Lower leg skin (tissue), 4 donors: ENCODE measurements around the gene SNX15. TPM values are rescaled to one million over a fixed set of nuclear protein-coding genes. Genes with fewer than 3 reads are reported as not detected.

Experiments
- DNase-seq, 2 donors: peaks; one replicate each; pipeline ENCODE4 v3.0.0-alpha.2; 2019; ENCODE audit warnings: low spot score in 2 of 2
- H3K4me3 ChIP-seq: fragments of 200-600 bp; sonication (generic); 2 replicates; pipeline ENCODE4 v1.5.1; 2017; ENCODE audit warnings: mild to moderate bottlenecking, low read depth; ENCODE audit not compliant: poor library complexity, severe bottlenecking
- POLR2A ChIP-seq, 2 donors: fragments of 450-650 bp; IDR thresholded peaks; one replicate each; pipeline ENCODE4 v1.6.1; 2016 to 2017; ENCODE audit warnings: antibody characterized with exemption in 2 of 2, mild to moderate bottlenecking in 1 of 2, moderate library complexity in 1 of 2
- WGBS, 2 donors: methylation state at CpG; one replicate each; pipeline ENCODE4 v1.1.5; 2018; 5-methylcytosine and 5-hydroxymethylcytosine counted together
- intact Hi-C: fragments of 100-400 bp; cut with DNase I; formaldehyde crosslinking; loops from one replicate; pipeline ENCODE4 v1.15.0; 2023; ENCODE audit warnings: low total_unique reads
- microRNA-seq, 2 donors: library from miRNA; unstranded; fragments of <30 nt; microRNA quantifications; one replicate each; pipeline ENCODE4, GENCODE V29; 2016; ENCODE audit warnings: borderline replicate concordance in 2 of 2, borderline number of aligned reads in 1 of 2
- total RNA-seq, 4 donors: library from RNA; depleted of rRNA; stranded (reverse); fragments of >200 nt; gene quantifications; one replicate each; pipeline ENCODE4 v1.1.0, GENCODE V29; 2016
- TF ChIP-seq, protein P1 (sequence below), 3 donors: fragments of 450-650 bp; IDR thresholded peaks; one replicate each; pipeline ENCODE4 v1.5.1; 2016; ENCODE audit warnings: antibody characterized with exemption in 3 of 3, mild to moderate bottlenecking in 3 of 3, moderate library complexity in 2 of 3

Gene SNX15
- total RNA-seq, 4 donors from 2014 or later, result 16.9 to 48.0 (median 22.7) TPM

DNA sequence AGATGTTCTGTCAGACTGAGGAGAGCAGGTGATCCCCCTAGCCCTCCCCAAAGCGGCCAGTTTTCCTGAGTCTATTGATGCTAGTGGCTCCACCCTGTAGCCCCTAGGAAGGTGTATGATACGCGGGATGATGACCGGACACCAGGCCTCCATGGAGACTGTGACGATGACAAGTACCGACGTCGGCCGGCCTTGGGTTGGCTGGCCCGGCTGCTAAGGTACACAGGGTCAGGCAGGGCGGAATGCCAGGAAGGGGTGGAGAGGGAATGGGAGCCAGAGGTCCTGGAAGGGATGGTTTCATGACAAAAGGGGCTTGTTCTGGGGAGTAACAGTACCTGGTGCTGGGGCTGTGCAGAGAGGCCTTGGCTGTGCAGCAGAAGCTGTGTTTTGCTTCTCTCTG lies 60.0 kb downstream of the SNX15 start:
- DNase-seq, result no peak
- 91 to 94% methylated on average over 11 of the region's 11 CpGs for WGBS, 2 donors
- intact Hi-C loops, result loop anchor here (10.0 kb wide), 1 partner anchor 72 kb away; the partner anchor contains the start of gene ARL2
- TF ChIP-seq, protein P1, sequence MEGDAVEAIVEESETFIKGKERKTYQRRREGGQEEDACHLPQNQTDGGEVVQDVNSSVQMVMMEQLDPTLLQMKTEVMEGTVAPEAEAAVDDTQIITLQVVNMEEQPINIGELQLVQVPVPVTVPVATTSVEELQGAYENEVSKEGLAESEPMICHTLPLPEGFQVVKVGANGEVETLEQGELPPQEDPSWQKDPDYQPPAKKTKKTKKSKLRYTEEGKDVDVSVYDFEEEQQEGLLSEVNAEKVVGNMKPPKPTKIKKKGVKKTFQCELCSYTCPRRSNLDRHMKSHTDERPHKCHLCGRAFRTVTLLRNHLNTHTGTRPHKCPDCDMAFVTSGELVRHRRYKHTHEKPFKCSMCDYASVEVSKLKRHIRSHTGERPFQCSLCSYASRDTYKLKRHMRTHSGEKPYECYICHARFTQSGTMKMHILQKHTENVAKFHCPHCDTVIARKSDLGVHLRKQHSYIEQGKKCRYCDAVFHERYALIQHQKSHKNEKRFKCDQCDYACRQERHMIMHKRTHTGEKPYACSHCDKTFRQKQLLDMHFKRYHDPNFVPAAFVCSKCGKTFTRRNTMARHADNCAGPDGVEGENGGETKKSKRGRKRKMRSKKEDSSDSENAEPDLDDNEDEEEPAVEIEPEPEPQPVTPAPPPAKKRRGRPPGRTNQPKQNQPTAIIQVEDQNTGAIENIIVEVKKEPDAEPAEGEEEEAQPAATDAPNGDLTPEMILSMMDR (IDR thresholded peaks at IDR 0.05), result no peak
- H3K4me3 ChIP-seq, result no peak overlapping the region

DNA sequence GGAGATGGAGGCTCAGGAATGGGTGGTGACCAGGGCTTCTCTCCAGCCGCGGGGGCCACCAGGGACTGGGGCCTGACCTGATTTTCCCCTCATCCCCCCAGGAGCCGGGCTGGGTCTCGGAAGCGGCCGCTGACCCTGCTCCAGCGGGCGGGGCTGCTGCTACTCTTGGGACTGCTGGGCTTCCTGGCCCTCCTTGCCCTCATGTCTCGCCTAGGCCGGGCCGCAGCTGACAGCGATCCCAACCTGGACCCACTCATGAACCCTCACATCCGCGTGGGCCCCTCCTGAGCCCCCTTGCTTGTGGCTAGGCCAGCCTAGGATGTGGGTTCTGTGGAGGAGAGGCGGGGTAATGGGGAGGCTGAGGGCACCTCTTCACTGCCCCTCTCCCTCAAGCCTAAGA lies 60.6 kb downstream of the SNX15 start:
- 92% methylated on average over 10 to 15 of the region's 15 CpGs for WGBS, 2 donors
- intact Hi-C loops, result loop anchor here (10.0 kb wide), 1 partner anchor 73 kb away; the partner anchor contains the start of gene ARL2
- no peak for DNase-seq
- no peak overlapping the region for H3K4me3 ChIP-seq
- TF ChIP-seq, protein P1 (IDR thresholded peaks at IDR 0.05), result no peak
- TF ChIP-seq POLR2A (IDR thresholded peaks at IDR 0.05), result no peak

DNA sequence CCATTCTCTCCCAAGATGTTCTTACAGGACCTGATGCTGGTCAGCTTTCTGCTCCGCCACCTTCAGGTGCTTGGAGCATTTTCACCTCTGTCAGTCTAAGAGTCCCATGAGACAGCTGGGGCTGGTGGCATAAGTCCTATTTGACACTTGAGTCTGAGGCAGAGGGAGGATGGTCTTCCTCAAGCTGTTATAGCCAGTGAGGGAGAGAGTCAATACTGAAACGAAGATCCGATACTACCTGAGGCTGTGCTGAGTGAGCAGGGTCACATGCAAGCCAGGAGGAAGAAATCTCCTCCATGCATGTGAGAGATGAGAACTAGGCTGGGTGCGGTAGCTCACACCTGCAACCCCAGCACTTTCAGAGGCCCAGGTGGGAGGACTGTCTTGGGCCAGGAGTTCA lies 62.4 kb downstream of the SNX15 start:
- no peak overlapping the region for H3K4me3 ChIP-seq
- DNase-seq, result no peak
- intact Hi-C loops, result loop anchor here (10.0 kb wide), 1 partner anchor 75 kb away; the partner anchor contains the start of gene ARL2
- no peak for TF ChIP-seq POLR2A (IDR thresholded peaks at IDR 0.05)
- TF ChIP-seq, protein P1 (IDR thresholded peaks at IDR 0.05), result no peak
- WGBS, 2 donors, result 86 to 87% methylated on average over 4 of the region's 4 CpGs

Small RNA genes lying within 50 kb of the gene (microRNA-seq; reads per million reads assigned to microRNA genes)
- 0 to 0.68 reads per million in 2 donors for gene MIR6879

Other genes starting within 250 kb of the SNX15 start
- gene SF1, start 248.9 kb upstream of the SNX15 start, total RNA-seq, result 100 to 1,000 TPM; 130 to 327 (median 178) TPM
- 10 to 100 TPM in 3 of 4 donors, 1 to 10 TPM in 1; 9.3 to 29.8 (median 19.5) TPM for gene MAP4K2, start 224.2 kb upstream of the SNX15 start, total RNA-seq
- gene MEN1, start 216.9 kb upstream of the SNX15 start, total RNA-seq, result 10 to 100 TPM; 20.5 to 42.7 (median 32.2) TPM
- 10 to 100 TPM; 40.3 to 81.3 (median 50.1) TPM for gene CDC42BPG, start 182.8 kb upstream of the SNX15 start, total RNA-seq
- gene EHD1, start 148.8 kb upstream of the SNX15 start, total RNA-seq, result 10 to 100 TPM; 81.0 to 98.9 (median 90.5) TPM
- gene ATG2A, start 110.2 kb upstream of the SNX15 start, total RNA-seq, result 100 to 1,000 TPM in 1 of 4 donors, 10 to 100 TPM in 3; 73.8 to 118 (median 91.2) TPM
- 10 to 100 TPM; 21.8 to 43.6 (median 34.0) TPM for gene PPP2R5B, start 102.8 kb upstream of the SNX15 start, total RNA-seq
- not detected for gene GPHA2, start 91.5 kb upstream of the SNX15 start, total RNA-seq
- not detected for gene MAJIN, start 55.3 kb upstream of the SNX15 start, total RNA-seq
- gene BATF2, start 30.5 kb upstream of the SNX15 start, total RNA-seq, result under 1 TPM in 2 of 4 donors, not detected in 2; 0.15 to 0.62 TPM
- gene ARL2, start 13.3 kb upstream of the SNX15 start, total RNA-seq, result 100 to 1,000 TPM; 101 to 260 (median 110) TPM
- gene SAC3D1, start 13.8 kb downstream of the SNX15 start, total RNA-seq, result 10 to 100 TPM; 11.6 to 15.1 (median 12.9) TPM
- 10 to 100 TPM in 2 of 4 donors, 1 to 10 TPM in 2; 1.5 to 11.9 (median 9.7) TPM for gene NAALADL1, start 31.1 kb downstream of the SNX15 start, total RNA-seq
- 1 to 10 TPM; 1.0 to 2.4 (median 1.7) TPM for gene CDCA5, start 56.6 kb downstream of the SNX15 start, total RNA-seq
- 10 to 100 TPM; 45.8 to 72.3 (median 54.8) TPM for gene ZFPL1, start 56.8 kb downstream of the SNX15 start, total RNA-seq
- gene VPS51, start 68.8 kb downstream of the SNX15 start, total RNA-seq, result 100 to 1,000 TPM; 373 to 932 (median 648) TPM
- gene TM7SF2, start 84.4 kb downstream of the SNX15 start, total RNA-seq, result 100 to 1,000 TPM; 118 to 374 (median 160) TPM
- 10 to 100 TPM; 10.7 to 24.9 (median 17.7) TPM for gene ZNHIT2, start 90.3 kb downstream of the SNX15 start, total RNA-seq
- 1,000 to 10,000 TPM in 2 of 4 donors, 100 to 1,000 TPM in 2; 574 to 1,562 (median 887) TPM for gene FAU, start 94.7 kb downstream of the SNX15 start, total RNA-seq
- gene MRPL49, start 94.9 kb downstream of the SNX15 start, total RNA-seq, result 100 to 1,000 TPM in 1 of 4 donors, 10 to 100 TPM in 3; 61.0 to 107 (median 82.4) TPM
- 10 to 100 TPM; 21.9 to 60.3 (median 47.8) TPM for gene SYVN1, start 107.1 kb downstream of the SNX15 start, total RNA-seq
- not detected for gene SPDYC, start 142.8 kb downstream of the SNX15 start, total RNA-seq
- 100 to 1,000 TPM; 284 to 464 (median 363) TPM for gene CAPN1, start 154.5 kb downstream of the SNX15 start, total RNA-seq
- gene POLA2, start 234.5 kb downstream of the SNX15 start, total RNA-seq, result 10 to 100 TPM in 1 of 4 donors, 1 to 10 TPM in 3; 6.7 to 11.2 (median 7.6) TPM